Measurements from ENCODE around the gene TMEM17.

TMEM17 gene

GRCh38 chr2:62505750-62506420, at the start of gene TMEM17:
TSS of gene TMEM17 (minus strand) at chr2:62506195. CDS start at chr2:62506129, 66 bp downstream.
- no peak for TF ChIP-seq CTCF (IDR thresholded peaks at IDR 0.05; ENCODE audit: unreplicated experiment in 3 of 3)
- Mint-ChIP-seq H3K4me1 (peaks cover 15% of the 10 kb centered on the region), H3K9me3 (peaks cover 3% of the 10 kb centered on the region), H3K36me3 (ENCODE audit: low read depth) (no peaks in the 10 kb centered on the region), H3K27me3 (ENCODE audit: low read depth) (no peaks in the 10 kb centered on the region), H3K4me3 (peak within 1 kb of the TSS; percentile 87 to 92 (median 91)), H3K27ac (peak within 1 kb of the TSS; percentile 97 to 98 (median 98))

GRCh38 chr2:62554440-62554839, 48.4 kb upstream of the TMEM17 start:
- H3K9me3 Mint-ChIP-seq = peaks cover 3% of the 10 kb centered on the region
- H3K4me1 Mint-ChIP-seq = peaks cover 5% of the 10 kb centered on the region
- H3K27me3 Mint-ChIP-seq (ENCODE audit: low read depth) = no peaks in the 10 kb centered on the region
- no peak overlapping the region for H3K27ac Mint-ChIP-seq
- no peak for TF ChIP-seq CTCF (IDR thresholded peaks at IDR 0.05; ENCODE audit: unreplicated experiment in 3 of 3)
- H3K36me3 Mint-ChIP-seq (ENCODE audit: low read depth) = no peaks in the 10 kb centered on the region
- no peak overlapping the region for H3K4me3 Mint-ChIP-seq

GRCh38 chr2:62550461-62550860, 44.5 kb upstream of the TMEM17 start:
- Mint-ChIP-seq H3K9me3 (no peaks in the 10 kb centered on the region), H3K4me3 (no peak overlapping the region)
- no peak for TF ChIP-seq CTCF (IDR thresholded peaks at IDR 0.05; ENCODE audit: unreplicated experiment in 3 of 3)

GRCh38 chr2:62547854-62548253, 41.9 kb upstream of the TMEM17 start:
- Mint-ChIP-seq H3K27me3 (ENCODE audit: low read depth) (no peaks in the 10 kb centered on the region), H3K9me3 (no peaks in the 10 kb centered on the region), H3K36me3 (ENCODE audit: low read depth) (no peaks in the 10 kb centered on the region), H3K4me1 (no peaks in the 10 kb centered on the region), H3K27ac (no peak overlapping the region), H3K4me3 (no peak overlapping the region)
- TF ChIP-seq CTCF (IDR thresholded peaks at IDR 0.05; ENCODE audit: unreplicated experiment in 3 of 3) = no peak

More at GRCh38 chr2:62550461-62550860, 44.5 kb upstream of the TMEM17 start:
- H3K27me3 Mint-ChIP-seq (ENCODE audit: low read depth) = no peaks in the 10 kb centered on the region
- H3K27ac Mint-ChIP-seq = no peak overlapping the region
- no peaks in the 10 kb centered on the region for H3K4me1 Mint-ChIP-seq
- H3K36me3 Mint-ChIP-seq (ENCODE audit: low read depth) = no peaks in the 10 kb centered on the region

- no peak overlapping the region for H3K4me3 Mint-ChIP-seq
- no peak overlapping the region for H3K27ac Mint-ChIP-seq
- H3K27me3 Mint-ChIP-seq (ENCODE audit: low read depth) = no peaks in the 10 kb centered on the region
- no peak for TF ChIP-seq CTCF (IDR thresholded peaks at IDR 0.05; ENCODE audit: unreplicated experiment in 3 of 3)
- no peaks in the 10 kb centered on the region for H3K9me3 Mint-ChIP-seq
- H3K4me1 Mint-ChIP-seq = peaks cover 8% of the 10 kb centered on the region
- no peaks in the 10 kb centered on the region for H3K36me3 Mint-ChIP-seq (ENCODE audit: low read depth)
Observed at GRCh38 chr2:62545261-62545660, 39.3 kb upstream of the TMEM17 start.

All from nephron (organoid).